GM12878 (cell line): ENCODE measurements around the gene C1GALT1.

Experiments
- BMI1 ChIP-seq: fragments of 450-650 bp; IDR thresholded peaks from 2 replicates; pipeline ENCODE4 v1.6.1; 2016; ENCODE audit warnings: mild to moderate bottlenecking, moderate library complexity, borderline replicate concordance
- JUND ChIP-seq: IDR thresholded peaks from 2 replicates; pipeline ENCODE4 v1.6.1; 2012; ENCODE audit warnings: low read depth, mild to moderate bottlenecking, low read length, improper control_type of control experiment, moderate library complexity
- POLR2AphosphoS5 ChIP-seq: IDR thresholded peaks from 2 replicates; pipeline ENCODE4 v1.6.1; 2011; ENCODE audit warnings: mild to moderate bottlenecking, low read length, inconsistent platforms
- USF2 ChIP-seq: IDR thresholded peaks from 2 replicates; pipeline ENCODE4 v1.6.1; 2011; ENCODE audit warnings: low read depth, low read length, improper control_type of control experiment, borderline replicate concordance
- ZSCAN29 ChIP-seq: fragments of 450-650 bp; IDR thresholded peaks from 2 replicates; pipeline ENCODE4 v1.6.1; 2017; ENCODE audit warnings: mild to moderate bottlenecking, moderate library complexity
- TF ChIP-seq, protein P1 (sequence below), 3 experiments: IDR thresholded peaks in 2 of 3; conservative IDR thresholded peaks in 1 of 3; 2 replicates each; pipeline ENCODE4 v1.5.1; 2011; ENCODE audit warnings: low read depth in 3 of 3, low read length in 3 of 3, mild to moderate bottlenecking in 3 of 3, control low read depth in 2 of 3, moderate library complexity in 2 of 3, inconsistent platforms in 1 of 3, mixed read lengths in 1 of 3; ENCODE audit not compliant: control insufficient read depth in 2 of 3, insufficient read depth in 1 of 3; ENCODE audit errors: extremely low read depth in 1 of 3

GRCh38 chr7:7176406-7177043 lies 5.8 kb upstream of the C1GALT1 start:
- no peak for TF ChIP-seq POLR2AphosphoS5
- TF ChIP-seq, protein P1, sequence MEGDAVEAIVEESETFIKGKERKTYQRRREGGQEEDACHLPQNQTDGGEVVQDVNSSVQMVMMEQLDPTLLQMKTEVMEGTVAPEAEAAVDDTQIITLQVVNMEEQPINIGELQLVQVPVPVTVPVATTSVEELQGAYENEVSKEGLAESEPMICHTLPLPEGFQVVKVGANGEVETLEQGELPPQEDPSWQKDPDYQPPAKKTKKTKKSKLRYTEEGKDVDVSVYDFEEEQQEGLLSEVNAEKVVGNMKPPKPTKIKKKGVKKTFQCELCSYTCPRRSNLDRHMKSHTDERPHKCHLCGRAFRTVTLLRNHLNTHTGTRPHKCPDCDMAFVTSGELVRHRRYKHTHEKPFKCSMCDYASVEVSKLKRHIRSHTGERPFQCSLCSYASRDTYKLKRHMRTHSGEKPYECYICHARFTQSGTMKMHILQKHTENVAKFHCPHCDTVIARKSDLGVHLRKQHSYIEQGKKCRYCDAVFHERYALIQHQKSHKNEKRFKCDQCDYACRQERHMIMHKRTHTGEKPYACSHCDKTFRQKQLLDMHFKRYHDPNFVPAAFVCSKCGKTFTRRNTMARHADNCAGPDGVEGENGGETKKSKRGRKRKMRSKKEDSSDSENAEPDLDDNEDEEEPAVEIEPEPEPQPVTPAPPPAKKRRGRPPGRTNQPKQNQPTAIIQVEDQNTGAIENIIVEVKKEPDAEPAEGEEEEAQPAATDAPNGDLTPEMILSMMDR (IDR thresholded peaks at IDR 0.05 in 2 of 3, conservative IDR thresholded peaks at IDR 0.05 in 1 of 3; ENCODE audit: control insufficient read depth in 2 of 3, extremely low read depth in 1 of 3, insufficient read depth in 1 of 3, low read depth in 3 of 3, low read length in 3 of 3): no peak
- no peak for TF ChIP-seq USF2
- no peak for TF ChIP-seq ZSCAN29
- no peak for TF ChIP-seq JUND
- no peak for TF ChIP-seq BMI1
